Measurements from ENCODE around the gene TH.
"Not testable (repeated sequence)": the region's sequence is repeated elsewhere in the genome, so short reads cannot be mapped to it uniquely, and the experiment has no call there.

TH gene

GRCh38 chr11:2131371-2132236, 40.0 kb downstream of the TH start:
- Histone ChIP-seq H3K9ac (ENCODE audit: low read depth, low read length) (no peak overlapping the region), H3K27me3 (ENCODE audit: control insufficient read depth, insufficient read depth, low read length) (peaks cover 39% of the 10 kb centered on the region)

GRCh38 chr11:2130881-2131352, 40.7 kb downstream of the TH start:
- Histone ChIP-seq H3K27me3 (ENCODE audit: control insufficient read depth, insufficient read depth, low read length) (peaks cover 32% of the 10 kb centered on the region), H3K9ac (ENCODE audit: low read depth, low read length) (no peak overlapping the region), H3K36me3 (ENCODE audit: control insufficient read depth, insufficient read depth, low read length) (no peaks in the 10 kb centered on the region), H3K9me3 (ENCODE audit: control insufficient read depth, insufficient read depth, low read length) (no peaks in the 10 kb centered on the region), H3K4me3 (ENCODE audit: low read depth, low read length) (no peak overlapping the region), H3K4me1 (ENCODE audit: control insufficient read depth, insufficient read depth, low read length) (no peaks in the 10 kb centered on the region), H3K27ac (ENCODE audit: low read depth, low read length) (no peak overlapping the region)

More at GRCh38 chr11:2131371-2132236, 40.0 kb downstream of the TH start:
- no peak overlapping the region for H3K27ac ChIP-seq (ENCODE audit: low read depth, low read length)
- H3K36me3 ChIP-seq (ENCODE audit: control insufficient read depth, insufficient read depth, low read length), result no peaks in the 10 kb centered on the region
- no peaks in the 10 kb centered on the region for H3K4me1 ChIP-seq (ENCODE audit: control insufficient read depth, insufficient read depth, low read length)
- H3K9me3 ChIP-seq (ENCODE audit: control insufficient read depth, insufficient read depth, low read length), result no peaks in the 10 kb centered on the region
- no peak overlapping the region for H3K4me3 ChIP-seq (ENCODE audit: low read depth, low read length)

DNA sequence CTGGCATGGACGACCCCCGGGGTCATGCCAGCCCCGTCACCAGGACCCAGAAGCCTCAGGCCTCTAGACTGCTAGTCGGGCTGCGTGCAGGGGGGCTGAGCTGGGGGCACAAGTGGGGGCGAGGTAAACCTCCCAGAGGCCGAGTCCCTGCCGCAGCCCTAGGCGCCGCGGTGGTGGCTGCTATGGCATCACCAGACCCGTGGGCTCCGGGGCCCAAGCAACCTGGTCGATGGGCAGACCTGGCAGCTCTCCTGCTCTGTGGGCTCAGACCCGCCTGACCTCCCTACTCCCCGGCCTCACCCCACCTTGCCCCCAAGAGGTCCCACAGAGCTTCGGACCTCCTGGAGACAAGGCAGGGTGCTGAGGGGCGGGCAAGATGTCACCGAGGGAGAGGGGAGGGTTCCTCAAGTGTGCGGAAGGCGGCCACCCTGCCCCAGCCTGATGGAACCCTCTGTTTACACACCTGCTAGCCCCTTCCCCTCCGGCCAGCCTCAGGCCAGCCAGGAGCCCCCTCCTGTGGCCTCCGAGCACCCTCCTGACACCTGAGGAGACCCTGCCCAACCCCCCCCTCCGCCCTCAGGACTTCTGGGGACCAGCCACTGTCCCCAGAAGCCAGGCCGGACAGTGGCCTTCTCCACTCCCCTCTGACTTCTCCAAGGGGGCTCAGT, 41.8 kb downstream of the TH start:
- Histone ChIP-seq H3K9ac (ENCODE audit: low read depth, low read length) (no peak overlapping the region), H3K9me3 (ENCODE audit: control insufficient read depth, insufficient read depth, low read length) (no peaks in the 10 kb centered on the region), H3K36me3 (ENCODE audit: control insufficient read depth, insufficient read depth, low read length) (no peaks in the 10 kb centered on the region), H3K27me3 (ENCODE audit: control insufficient read depth, insufficient read depth, low read length) (peaks cover 21% of the 10 kb centered on the region; the same call in 1 of the 2 replicates), H3K4me1 (ENCODE audit: control insufficient read depth, insufficient read depth, low read length) (no peaks in the 10 kb centered on the region), H3K4me3 (ENCODE audit: low read depth, low read length) (no peak overlapping the region), H3K27ac (ENCODE audit: low read depth, low read length) (no peak overlapping the region)

GRCh38 chr11:2129308-2129698, 42.3 kb downstream of the TH start:
- H3K4me1 ChIP-seq (ENCODE audit: control insufficient read depth, insufficient read depth, low read length), result no peaks in the 10 kb centered on the region
- no peak overlapping the region for H3K4me3 ChIP-seq (ENCODE audit: low read depth, low read length)
- H3K9me3 ChIP-seq (ENCODE audit: control insufficient read depth, insufficient read depth, low read length), result no peaks in the 10 kb centered on the region
- H3K36me3 ChIP-seq (ENCODE audit: control insufficient read depth, insufficient read depth, low read length), result no peaks in the 10 kb centered on the region
- peaks cover 17% of the 10 kb centered on the region; the same call in 1 of the 2 replicates for H3K27me3 ChIP-seq (ENCODE audit: control insufficient read depth, insufficient read depth, low read length)
- H3K9ac ChIP-seq (ENCODE audit: low read depth, low read length), result no peak overlapping the region
- H3K27ac ChIP-seq (ENCODE audit: low read depth, low read length), result no peak overlapping the region

- Histone ChIP-seq H3K4me1 (ENCODE audit: control insufficient read depth, insufficient read depth, low read length) (no peaks in the 10 kb centered on the region), H3K36me3 (ENCODE audit: control insufficient read depth, insufficient read depth, low read length) (no peaks in the 10 kb centered on the region), H3K27me3 (ENCODE audit: control insufficient read depth, insufficient read depth, low read length) (peaks cover 12% of the 10 kb centered on the region; the same call in 1 of the 2 replicates), H3K27ac (ENCODE audit: low read depth, low read length) (no peak overlapping the region), H3K4me3 (ENCODE audit: low read depth, low read length) (no peak overlapping the region), H3K9ac (ENCODE audit: low read depth, low read length) (no peak overlapping the region), H3K9me3 (ENCODE audit: control insufficient read depth, insufficient read depth, low read length) (no peaks in the 10 kb centered on the region)
These were observed 42.9 kb downstream of the TH start for GRCh38 chr11:2128511-2129307.

GRCh38 chr11:2128130-2128510, 43.5 kb downstream of the TH start:
- H3K9me3 ChIP-seq (ENCODE audit: control insufficient read depth, insufficient read depth, low read length), result no peaks in the 10 kb centered on the region
- no peaks in the 10 kb centered on the region for H3K4me1 ChIP-seq (ENCODE audit: control insufficient read depth, insufficient read depth, low read length)
- H3K27me3 ChIP-seq (ENCODE audit: control insufficient read depth, insufficient read depth, low read length), result peaks cover 6% of the 10 kb centered on the region; the same call in 1 of the 2 replicates
- no peak overlapping the region for H3K4me3 ChIP-seq (ENCODE audit: low read depth, low read length)
- H3K9ac ChIP-seq (ENCODE audit: low read depth, low read length), result no peak overlapping the region
- no peak overlapping the region for H3K27ac ChIP-seq (ENCODE audit: low read depth, low read length)
- H3K36me3 ChIP-seq (ENCODE audit: control insufficient read depth, insufficient read depth, low read length), result no peaks in the 10 kb centered on the region

- Histone ChIP-seq H3K27ac (ENCODE audit: low read depth, low read length) (no peak overlapping the region), H3K4me1 (ENCODE audit: control insufficient read depth, insufficient read depth, low read length) (no peaks in the 10 kb centered on the region), H3K9me3 (ENCODE audit: control insufficient read depth, insufficient read depth, low read length) (no peaks in the 10 kb centered on the region), H3K27me3 (ENCODE audit: control insufficient read depth, insufficient read depth, low read length) (0 out of 2 replicates have a peak, but pooled peaks cover 3% of the 10 kb centered on the region), H3K9ac (ENCODE audit: low read depth, low read length) (no peak overlapping the region), H3K36me3 (ENCODE audit: control insufficient read depth, insufficient read depth, low read length) (no peaks in the 10 kb centered on the region), H3K4me3 (ENCODE audit: low read depth, low read length) (no peak overlapping the region)
These were observed 44.0 kb downstream of the TH start for GRCh38 chr11:2127482-2128129.

GRCh38 chr11:2126520-2127085, 45.0 kb downstream of the TH start:
- Histone ChIP-seq H3K4me3 (ENCODE audit: low read depth, low read length) (no peak overlapping the region), H3K27me3 (ENCODE audit: control insufficient read depth, insufficient read depth, low read length) (no peaks in the 10 kb centered on the region), H3K4me1 (ENCODE audit: control insufficient read depth, insufficient read depth, low read length) (no peaks in the 10 kb centered on the region), H3K9ac (ENCODE audit: low read depth, low read length) (no peak overlapping the region), H3K36me3 (ENCODE audit: control insufficient read depth, insufficient read depth, low read length) (no peaks in the 10 kb centered on the region), H3K27ac (ENCODE audit: low read depth, low read length) (no peak overlapping the region), H3K9me3 (ENCODE audit: control insufficient read depth, insufficient read depth, low read length) (no peaks in the 10 kb centered on the region)

DNA sequence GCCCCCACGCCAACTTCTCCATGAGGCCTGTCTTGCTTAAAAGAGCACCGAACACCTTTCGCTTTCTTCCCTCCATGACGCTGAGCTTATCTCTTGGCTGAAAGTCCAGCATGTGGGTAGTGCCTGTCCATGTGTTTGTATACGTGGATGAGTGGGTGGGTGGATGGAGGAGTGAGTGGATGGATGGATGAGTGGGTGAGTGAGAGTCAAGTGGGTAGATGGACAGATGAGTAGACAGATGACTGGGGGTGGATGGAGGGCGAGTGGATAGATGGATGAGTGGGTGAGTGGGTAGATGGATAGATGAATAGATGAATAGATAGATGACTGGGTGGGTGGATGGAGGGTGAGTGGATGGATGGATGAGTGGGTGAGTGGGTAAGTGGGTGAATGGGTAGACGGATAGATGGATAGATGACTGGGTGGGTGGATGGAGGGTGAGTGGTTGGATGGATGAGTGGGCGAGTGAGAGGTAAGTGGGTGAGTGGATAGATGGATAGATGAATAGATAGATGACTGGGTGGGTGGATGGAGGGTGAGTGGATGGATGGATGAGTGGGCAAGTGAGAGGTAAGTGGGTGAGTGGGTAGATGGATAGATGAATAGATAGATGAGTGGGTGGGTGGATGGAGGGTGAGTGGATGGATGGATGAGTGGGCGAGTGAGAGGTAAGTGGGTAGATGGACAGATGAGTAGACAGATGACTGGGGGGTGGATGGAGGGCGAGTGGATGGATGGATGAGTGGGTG, 46.7 kb downstream of the TH start:
- not testable (repeated sequence) for H3K4me1 ChIP-seq (ENCODE audit: control insufficient read depth, insufficient read depth, low read length); H3K4me3 ChIP-seq (ENCODE audit: low read depth, low read length); H3K9ac ChIP-seq (ENCODE audit: low read depth, low read length); H3K27me3 ChIP-seq (ENCODE audit: control insufficient read depth, insufficient read depth, low read length); H3K36me3 ChIP-seq (ENCODE audit: control insufficient read depth, insufficient read depth, low read length); H3K27ac ChIP-seq (ENCODE audit: low read depth, low read length); H3K9me3 ChIP-seq (ENCODE audit: control insufficient read depth, insufficient read depth, low read length)

GRCh38 chr11:2123628-2123960, 48.0 kb downstream of the TH start:
- Histone ChIP-seq H3K9me3 (ENCODE audit: control insufficient read depth, insufficient read depth, low read length) (no peaks in the 10 kb centered on the region), H3K4me1 (ENCODE audit: control insufficient read depth, insufficient read depth, low read length) (no peaks in the 10 kb centered on the region), H3K27ac (ENCODE audit: low read depth, low read length) (no peak overlapping the region), H3K27me3 (ENCODE audit: control insufficient read depth, insufficient read depth, low read length) (no peaks in the 10 kb centered on the region; the same call in 1 of the 2 replicates), H3K4me3 (ENCODE audit: low read depth, low read length) (no peak overlapping the region), H3K36me3 (ENCODE audit: control insufficient read depth, insufficient read depth, low read length) (no peaks in the 10 kb centered on the region), H3K9ac (ENCODE audit: low read depth, low read length) (no peak overlapping the region)

Measured in HUES48 (cell line).